Ascending aorta (tissue), 2 donors: ENCODE data around the gene CRACR2A. TPM values are rescaled to one million over a fixed set of nuclear protein-coding genes. Genes with fewer than 3 reads are reported as not detected.

ENCODE experiments used
- DNase-seq, 2 donors: peaks; one replicate each; pipeline ENCODE4 v3.0.0-alpha.2; 2019; ENCODE audit warnings: low spot score in 2 of 2
- H3K27ac ChIP-seq, 2 donors: fragments of 200-600 bp; sonication (generic); one replicate each; pipeline ENCODE4 v1.5.1; 2016 to 2017; ENCODE audit warnings: mild to moderate bottlenecking in 1 of 2
- H3K27me3 ChIP-seq: fragments of 200-600 bp; sonication (generic); one replicate; pipeline ENCODE4 v1.5.1; 2017
- H3K36me3 ChIP-seq, 2 donors: fragments of 200-600 bp; sonication (generic); one replicate each; pipeline ENCODE4 v1.5.1; 2016
- H3K4me1 ChIP-seq, 2 donors: fragments of 200-600 bp; sonication (generic); one replicate each; pipeline ENCODE4 v1.5.1; 2016 to 2017; ENCODE audit warnings: mild to moderate bottlenecking in 1 of 2
- H3K4me3 ChIP-seq, 2 donors: fragments of 200-600 bp; sonication (generic); one replicate each; pipeline ENCODE4 v1.5.1; 2016 to 2017; ENCODE audit warnings: mild to moderate bottlenecking in 1 of 2
- H3K9me3 ChIP-seq, 2 donors: fragments of 200-600 bp; sonication (generic); one replicate each; pipeline ENCODE4 v1.5.1; 2016
- intact Hi-C: fragments of 100-400 bp; cut with DNase I; formaldehyde crosslinking; loops from one replicate; pipeline ENCODE4 v1.15.1; 2023
- total RNA-seq: library from RNA; depleted of rRNA; stranded (reverse); fragments of >200 nt; gene quantifications from one replicate; pipeline ENCODE4 v1.1.0, GENCODE V29; 2016
- TF ChIP-seq, protein P1 (sequence below), 3 experiments: fragments of 200-600 bp in 2 of 3; fragments of 450-650 bp in 1 of 3; sonication (generic) in 2 of 3; IDR thresholded peaks; one replicate each; pipeline ENCODE4 v1.5.1; 2016 to 2019; ENCODE audit warnings: antibody characterized with exemption in 3 of 3, mild to moderate bottlenecking in 1 of 3, moderate library complexity in 1 of 3

Gene CRACR2A
- total RNA-seq, 1 donor from 2014 or later = 0.53 TPM

DNA sequence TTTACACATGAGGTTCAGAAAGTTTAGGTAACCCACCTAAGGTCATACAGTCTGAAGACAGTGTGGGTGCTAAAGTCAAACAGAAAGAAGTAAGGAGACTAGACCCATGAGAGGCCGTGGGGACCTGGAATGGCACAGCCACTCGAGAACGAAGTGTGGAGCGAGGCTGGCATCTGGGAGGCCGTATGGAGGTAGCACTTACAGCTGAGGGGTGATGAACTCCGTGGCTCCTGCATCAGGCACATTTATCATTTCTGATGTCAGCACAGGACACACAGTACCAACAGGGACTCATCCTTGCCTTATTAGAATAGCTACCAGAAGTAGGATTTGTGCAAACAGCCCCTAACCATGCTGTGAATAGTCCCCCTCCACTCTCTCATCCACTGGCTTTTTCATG, 30.5 kb downstream of the CRACR2A start:
- H3K9me3 ChIP-seq = no peaks in the 10 kb centered on the region
- no peak overlapping the region for H3K4me3 ChIP-seq
- no peak overlapping the region for H3K27ac ChIP-seq
- H3K36me3 ChIP-seq = no peaks in the 10 kb centered on the region
- no peaks in the 10 kb centered on the region for H3K4me1 ChIP-seq
- TF ChIP-seq, protein P1, sequence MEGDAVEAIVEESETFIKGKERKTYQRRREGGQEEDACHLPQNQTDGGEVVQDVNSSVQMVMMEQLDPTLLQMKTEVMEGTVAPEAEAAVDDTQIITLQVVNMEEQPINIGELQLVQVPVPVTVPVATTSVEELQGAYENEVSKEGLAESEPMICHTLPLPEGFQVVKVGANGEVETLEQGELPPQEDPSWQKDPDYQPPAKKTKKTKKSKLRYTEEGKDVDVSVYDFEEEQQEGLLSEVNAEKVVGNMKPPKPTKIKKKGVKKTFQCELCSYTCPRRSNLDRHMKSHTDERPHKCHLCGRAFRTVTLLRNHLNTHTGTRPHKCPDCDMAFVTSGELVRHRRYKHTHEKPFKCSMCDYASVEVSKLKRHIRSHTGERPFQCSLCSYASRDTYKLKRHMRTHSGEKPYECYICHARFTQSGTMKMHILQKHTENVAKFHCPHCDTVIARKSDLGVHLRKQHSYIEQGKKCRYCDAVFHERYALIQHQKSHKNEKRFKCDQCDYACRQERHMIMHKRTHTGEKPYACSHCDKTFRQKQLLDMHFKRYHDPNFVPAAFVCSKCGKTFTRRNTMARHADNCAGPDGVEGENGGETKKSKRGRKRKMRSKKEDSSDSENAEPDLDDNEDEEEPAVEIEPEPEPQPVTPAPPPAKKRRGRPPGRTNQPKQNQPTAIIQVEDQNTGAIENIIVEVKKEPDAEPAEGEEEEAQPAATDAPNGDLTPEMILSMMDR (IDR thresholded peaks at IDR 0.05) = no peak
- no peak for DNase-seq
- no peaks in the 10 kb centered on the region for H3K27me3 ChIP-seq
- intact Hi-C loops = no loop called here

DNA sequence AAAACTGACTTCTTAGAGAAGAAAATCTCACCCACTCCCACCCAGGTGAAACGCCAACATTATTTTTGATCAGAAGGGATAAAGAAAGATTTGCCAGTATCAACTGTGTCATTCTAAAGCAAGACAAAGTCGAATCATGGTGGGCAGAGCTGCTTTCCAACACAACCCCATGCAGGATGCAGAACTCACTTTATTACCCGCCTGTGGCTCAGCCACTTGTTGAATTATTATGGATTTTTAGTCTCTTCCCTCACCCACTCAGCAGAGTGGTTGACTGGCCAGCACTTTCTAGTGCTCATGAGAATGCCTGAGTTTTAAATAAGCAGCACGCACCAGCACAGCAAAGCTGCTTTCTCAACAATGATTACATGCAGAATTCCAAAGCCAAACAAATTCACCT, 32.1 kb downstream of the CRACR2A start:
- Histone ChIP-seq H3K4me3 (no peak overlapping the region), H3K36me3 (no peaks in the 10 kb centered on the region), H3K4me1 (no peaks in the 10 kb centered on the region), H3K27ac (no peak overlapping the region), H3K9me3 (no peaks in the 10 kb centered on the region), H3K27me3 (no peaks in the 10 kb centered on the region)
- no peak for DNase-seq
- TF ChIP-seq, protein P1 (IDR thresholded peaks at IDR 0.05) = no peak
- intact Hi-C loops = no loop called here

DNA sequence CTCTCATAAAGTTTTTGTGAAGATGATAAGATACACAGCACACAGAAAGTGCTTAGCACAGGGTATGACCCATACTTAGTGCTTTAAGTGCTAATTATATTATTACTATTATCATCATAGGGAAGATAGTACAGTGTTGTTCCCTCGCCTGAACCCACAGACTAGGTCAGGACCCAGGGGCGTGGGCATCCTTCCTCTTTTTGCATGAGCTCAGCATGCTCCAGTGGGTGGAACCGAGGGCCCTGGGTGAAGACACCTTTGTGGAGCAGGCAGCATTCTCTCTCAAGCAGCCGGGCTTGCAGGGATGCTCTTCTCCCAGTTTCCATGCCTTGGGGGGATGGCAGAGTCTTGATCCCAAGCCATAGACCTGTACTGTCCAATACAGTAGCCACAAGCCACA, 34.8 kb downstream of the CRACR2A start:
- intact Hi-C loops = no loop called here
- TF ChIP-seq, protein P1 (IDR thresholded peaks at IDR 0.05) = no peak

DNA sequence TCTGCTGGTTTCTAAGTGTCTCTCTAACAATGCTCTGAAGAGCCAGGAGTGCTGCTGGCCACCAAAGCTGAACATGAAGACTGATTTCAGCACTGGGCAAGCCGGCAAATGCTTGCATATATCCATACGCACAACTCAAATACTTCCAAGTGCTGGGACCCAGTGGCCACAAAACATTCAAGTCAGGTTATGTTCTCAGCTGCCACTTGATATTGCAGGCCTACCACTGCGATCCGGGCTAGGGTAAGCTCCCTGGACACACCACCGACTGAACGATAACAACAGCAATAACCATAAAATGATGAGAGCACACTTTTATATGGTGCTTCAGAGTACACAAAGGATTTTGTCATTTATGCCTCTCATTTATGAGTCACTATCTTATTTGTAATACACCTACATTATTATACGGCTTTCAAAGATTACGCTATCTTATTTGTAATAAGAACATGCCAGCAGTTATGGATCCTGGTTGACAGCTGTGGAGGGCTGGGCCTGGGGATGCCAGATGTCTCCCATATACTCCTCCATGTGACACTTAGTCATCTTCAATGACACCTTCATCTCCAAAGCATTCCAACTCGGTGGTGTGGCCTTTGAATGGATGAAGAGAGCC, 35.5 kb downstream of the CRACR2A start:
- Histone ChIP-seq H3K4me1 (no peaks in the 10 kb centered on the region), H3K36me3 (no peaks in the 10 kb centered on the region), H3K27ac (no peak overlapping the region), H3K9me3 (no peaks in the 10 kb centered on the region), H3K27me3 (no peaks in the 10 kb centered on the region), H3K4me3 (no peak overlapping the region)
- TF ChIP-seq, protein P1 (IDR thresholded peaks at IDR 0.05) = no peak
- no peak for DNase-seq
- intact Hi-C loops = no loop called here

More for the DNA sequence above, 34.8 kb downstream of the CRACR2A start:
- no peak for DNase-seq
- no peaks in the 10 kb centered on the region for H3K27me3 ChIP-seq
- no peaks in the 10 kb centered on the region for H3K9me3 ChIP-seq
- no peaks in the 10 kb centered on the region for H3K36me3 ChIP-seq
- no peaks in the 10 kb centered on the region for H3K4me1 ChIP-seq
- no peak overlapping the region for H3K27ac ChIP-seq
- H3K4me3 ChIP-seq = no peak overlapping the region

DNA sequence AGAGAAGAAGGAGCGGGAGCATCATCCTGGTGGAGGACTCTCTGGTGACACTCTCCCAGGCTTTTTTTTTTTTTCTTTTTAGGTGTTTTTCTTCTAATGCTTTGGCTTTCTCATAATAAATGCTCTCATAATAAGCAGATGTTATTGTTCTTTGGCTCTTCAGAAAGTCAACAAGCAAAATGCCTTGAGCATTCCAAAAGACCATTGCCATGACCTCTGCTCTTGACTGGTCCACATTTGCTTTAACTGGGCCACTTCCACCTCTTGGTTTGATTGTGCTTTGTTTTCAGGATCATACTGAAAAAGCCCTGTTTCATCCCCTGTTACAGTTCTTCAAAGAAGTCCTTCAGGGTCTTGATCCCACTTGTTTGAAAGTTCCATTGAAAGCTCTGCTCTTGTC, 36.9 kb downstream of the CRACR2A start:
- DNase-seq = no peak
- Histone ChIP-seq H3K4me1 (no peaks in the 10 kb centered on the region), H3K36me3 (no peaks in the 10 kb centered on the region), H3K9me3 (no peaks in the 10 kb centered on the region), H3K4me3 (no peak overlapping the region), H3K27me3 (no peaks in the 10 kb centered on the region), H3K27ac (no peak overlapping the region)
- intact Hi-C loops = no loop called here
- TF ChIP-seq, protein P1 (IDR thresholded peaks at IDR 0.05) = no peak

DNA sequence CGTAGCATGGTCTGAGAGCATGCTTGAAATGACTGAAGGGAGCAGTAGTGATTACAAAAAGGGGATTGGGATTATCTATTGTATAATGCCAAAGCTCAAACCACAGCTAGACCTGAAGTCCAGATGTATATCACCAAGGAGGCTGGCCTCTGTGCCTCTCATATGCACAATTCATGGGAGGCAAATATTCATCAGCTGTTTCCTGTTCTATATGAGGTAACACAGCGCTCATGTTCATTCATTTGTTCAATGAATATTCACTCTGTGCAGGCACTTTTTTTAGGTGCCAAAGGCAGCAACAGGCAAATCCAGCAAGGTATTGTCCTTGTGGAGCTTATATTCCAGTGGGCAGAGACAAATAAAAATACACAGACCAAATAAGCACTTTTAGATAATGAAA, 39.0 kb downstream of the CRACR2A start:
- Histone ChIP-seq H3K4me1 (no peaks in the 10 kb centered on the region), H3K27me3 (no peaks in the 10 kb centered on the region), H3K27ac (no peak overlapping the region), H3K9me3 (no peaks in the 10 kb centered on the region), H3K36me3 (no peaks in the 10 kb centered on the region), H3K4me3 (no peak overlapping the region)
- TF ChIP-seq, protein P1 (IDR thresholded peaks at IDR 0.05) = no peak
- intact Hi-C loops = no loop called here
- DNase-seq = no peak
